Mucosa of gallbladder (tissue), 1 donor: Measurements from ENCODE around the gene NINJ2. TPM values are rescaled to one million over a fixed set of nuclear protein-coding genes. Genes with fewer than 3 reads are reported as not detected.
"Not testable (repeated sequence)": the region's sequence is repeated elsewhere in the genome, so short reads cannot be mapped to it uniquely, and the experiment has no call there.

Experiments
- DNase-seq: peaks from one replicate; pipeline ENCODE4 v3.0.0-alpha.2; 2020; ENCODE audit warnings: low spot score
- total RNA-seq: library from RNA; stranded (reverse); gene quantifications from one replicate; pipeline ENCODE4 v1.2.1, GENCODE V29; 2021
- donor health status: DM: no; HTN: no; CAD: no.

Gene NINJ2
- total RNA-seq, 1 donor from 2014 or later, result 1.7 TPM

- DNase-seq, result no peak
Observed at GRCh38 chr12:586318-587071, 76.8 kb downstream of the NINJ2 start.

- DNase-seq, result no peak
Observed at GRCh38 chr12:585062-586061, 77.9 kb downstream of the NINJ2 start.

GRCh38 chr12:583251-583869, 79.9 kb downstream of the NINJ2 start:
- no peak for DNase-seq

GRCh38 chr12:581746-582145, 81.5 kb downstream of the NINJ2 start:
- no peak for DNase-seq

- no peak for DNase-seq
Observed at GRCh38 chr12:581321-581720, 81.9 kb downstream of the NINJ2 start.

- no peak for DNase-seq
Observed at GRCh38 chr12:580813-581212, 82.4 kb downstream of the NINJ2 start.

GRCh38 chr12:579420-580110, 83.7 kb downstream of the NINJ2 start:
- no peak for DNase-seq

GRCh38 chr12:578748-579419, 84.4 kb downstream of the NINJ2 start:
- DNase-seq, result no peak

- DNase-seq, result not testable (repeated sequence)
Observed at GRCh38 chr12:577994-578747, 85.1 kb downstream of the NINJ2 start.

GRCh38 chr12:576615-577110, 86.6 kb downstream of the NINJ2 start:
- no peak for DNase-seq

- DNase-seq, result peak; percentile 75
Observed at GRCh38 chr12:575948-576614, 87.2 kb downstream of the NINJ2 start.

- no peak for DNase-seq
Observed at GRCh38 chr12:575129-575502, 88.1 kb downstream of the NINJ2 start.

- no peak for DNase-seq
Observed at GRCh38 chr12:574475-575128, 88.6 kb downstream of the NINJ2 start.

- no peak for DNase-seq
Observed at GRCh38 chr12:573232-573631, 90.0 kb downstream of the NINJ2 start.

GRCh38 chr12:572532-572899, 90.7 kb downstream of the NINJ2 start:
- DNase-seq, result no peak

GRCh38 chr12:571795-572531, 91.3 kb downstream of the NINJ2 start:
- DNase-seq, result no peak

- DNase-seq, result peak; percentile 76
Observed at GRCh38 chr12:570921-571794, 92.1 kb downstream of the NINJ2 start.
